HG03469 (cell line): Measurements from ENCODE around the gene COL6A3.
"Not testable (repeated sequence)": the region's sequence is repeated elsewhere in the genome, so short reads cannot be mapped to it uniquely, and the experiment has no call there.

Experiments
- ATAC-seq: cut with Tn5 transposase; IDR thresholded peaks from one replicate; pipeline ENCODE4 v1.9.1; 2021; ENCODE audit warnings: mild to moderate bottlenecking, moderate library complexity, moderate number of reproducible peaks; ENCODE audit not compliant: unreplicated experiment

Gene COL6A3

GRCh38 chr2:237418300-237418699, 4.3 kb upstream of the COL6A3 start:
- ATAC-seq, result no peak

- ATAC-seq, result no peak
Measured at GRCh38 chr2:237412988-237413776, 782 bp downstream of the COL6A3 start.

- ATAC-seq, result no peak
Measured at GRCh38 chr2:237412646-237412987, 1.3 kb downstream of the COL6A3 start.

- no peak for ATAC-seq
Measured at GRCh38 chr2:237411683-237412423, 2.1 kb downstream of the COL6A3 start.

- ATAC-seq, result no peak
Measured at GRCh38 chr2:237411092-237411601, 2.8 kb downstream of the COL6A3 start.

GRCh38 chr2:237409263-237409662, 4.7 kb downstream of the COL6A3 start:
- not testable (repeated sequence) for ATAC-seq

GRCh38 chr2:237408335-237409000, 5.5 kb downstream of the COL6A3 start:
- no peak for ATAC-seq

- ATAC-seq, result no peak
Measured at GRCh38 chr2:237407700-237408099, 6.3 kb downstream of the COL6A3 start.

GRCh38 chr2:237406371-237406895, 7.5 kb downstream of the COL6A3 start:
- no peak for ATAC-seq

- ATAC-seq, result no peak
Measured at GRCh38 chr2:237405605-237406004, 8.4 kb downstream of the COL6A3 start.

- no peak for ATAC-seq
Measured at GRCh38 chr2:237405006-237405559, 8.9 kb downstream of the COL6A3 start.

GRCh38 chr2:237404413-237404812, 9.6 kb downstream of the COL6A3 start:
- no peak for ATAC-seq

- ATAC-seq, result no peak
Measured at GRCh38 chr2:237403024-237403882, 10.7 kb downstream of the COL6A3 start.

GRCh38 chr2:237400199-237400598, 13.8 kb downstream of the COL6A3 start:
- no peak for ATAC-seq

- ATAC-seq, result no peak
Measured at GRCh38 chr2:237397072-237397471, 16.9 kb downstream of the COL6A3 start.

GRCh38 chr2:237393523-237393922, 20.4 kb downstream of the COL6A3 start:
- ATAC-seq, result no peak

GRCh38 chr2:237392186-237392585, 21.8 kb downstream of the COL6A3 start:
- no peak for ATAC-seq

- no peak for ATAC-seq
Measured at GRCh38 chr2:237391140-237391539, 22.8 kb downstream of the COL6A3 start.

GRCh38 chr2:237390235-237390634, 23.7 kb downstream of the COL6A3 start:
- no peak for ATAC-seq

GRCh38 chr2:237389831-237390230, 24.1 kb downstream of the COL6A3 start:
- ATAC-seq, result no peak
